HG02852 (cell line): ENCODE data around the gene SNAPC3.
A peak's percentile ranks its signal among the peaks of the same experiment; 100 is the strongest.

Experiments
- ATAC-seq: cut with Tn5 transposase; IDR thresholded peaks from one replicate; pipeline ENCODE4 v1.9.1; 2021; ENCODE audit warnings: mild to moderate bottlenecking, moderate library complexity; ENCODE audit not compliant: unreplicated experiment

The SNAPC3 gene

DNA sequence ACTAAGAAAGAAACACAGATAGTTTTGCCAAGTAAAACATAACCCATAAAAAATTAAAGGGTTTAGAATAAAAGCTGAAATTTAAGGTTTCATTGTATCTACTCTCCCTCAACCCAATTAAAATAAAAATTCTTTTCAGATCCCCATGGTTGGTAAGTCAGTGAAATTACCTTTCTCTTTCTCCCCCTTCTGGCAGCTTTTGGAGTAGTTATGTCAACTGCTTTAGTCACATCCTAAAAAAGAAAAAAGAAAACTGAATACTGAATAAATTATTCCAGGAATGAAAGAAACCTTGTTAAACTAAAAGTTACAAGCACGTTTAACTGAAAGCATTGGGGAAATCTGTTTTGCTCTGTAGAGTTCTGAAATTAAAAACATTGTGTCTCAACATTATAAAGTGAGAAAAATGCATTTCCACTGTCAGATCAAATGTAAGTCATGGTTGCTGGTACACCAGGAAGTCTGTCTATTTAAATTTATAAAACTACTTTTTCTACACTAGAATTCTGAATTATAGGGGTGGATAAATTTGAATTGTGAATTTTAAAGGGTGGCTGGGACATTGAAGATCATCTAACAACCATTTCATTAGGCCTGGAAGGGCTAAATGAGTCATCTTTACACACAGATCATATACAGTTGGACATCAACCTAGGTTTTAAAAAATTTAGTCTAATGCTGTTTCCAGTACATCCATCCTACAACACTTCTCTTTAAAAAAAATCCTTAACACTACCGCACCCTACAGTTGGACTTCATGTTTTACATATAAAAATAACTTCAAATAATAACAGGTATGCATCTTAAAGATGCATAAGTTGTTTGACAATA is 63.4 kb downstream of the SNAPC3 start:
- ATAC-seq, result no peak

DNA sequence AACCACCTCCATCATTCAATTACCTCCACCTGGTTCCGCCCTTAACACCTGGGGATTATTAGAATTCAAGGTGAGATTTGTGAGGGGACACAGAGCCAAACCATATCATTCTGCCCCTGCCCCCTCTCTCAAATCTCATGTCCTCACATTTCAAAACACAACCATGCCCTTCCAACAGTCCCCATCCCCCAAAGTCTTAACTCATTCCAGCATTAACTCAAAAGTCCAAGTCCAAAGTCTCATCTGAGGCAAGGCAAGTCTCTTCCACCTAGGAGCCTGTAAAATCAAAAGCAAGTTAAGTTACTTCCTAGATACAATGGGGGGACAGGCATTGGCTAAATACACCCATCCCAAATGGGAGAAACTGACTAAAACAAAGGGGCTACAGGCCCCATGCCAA is 69.3 kb downstream of the SNAPC3 start:
- ATAC-seq, result no peak

DNA sequence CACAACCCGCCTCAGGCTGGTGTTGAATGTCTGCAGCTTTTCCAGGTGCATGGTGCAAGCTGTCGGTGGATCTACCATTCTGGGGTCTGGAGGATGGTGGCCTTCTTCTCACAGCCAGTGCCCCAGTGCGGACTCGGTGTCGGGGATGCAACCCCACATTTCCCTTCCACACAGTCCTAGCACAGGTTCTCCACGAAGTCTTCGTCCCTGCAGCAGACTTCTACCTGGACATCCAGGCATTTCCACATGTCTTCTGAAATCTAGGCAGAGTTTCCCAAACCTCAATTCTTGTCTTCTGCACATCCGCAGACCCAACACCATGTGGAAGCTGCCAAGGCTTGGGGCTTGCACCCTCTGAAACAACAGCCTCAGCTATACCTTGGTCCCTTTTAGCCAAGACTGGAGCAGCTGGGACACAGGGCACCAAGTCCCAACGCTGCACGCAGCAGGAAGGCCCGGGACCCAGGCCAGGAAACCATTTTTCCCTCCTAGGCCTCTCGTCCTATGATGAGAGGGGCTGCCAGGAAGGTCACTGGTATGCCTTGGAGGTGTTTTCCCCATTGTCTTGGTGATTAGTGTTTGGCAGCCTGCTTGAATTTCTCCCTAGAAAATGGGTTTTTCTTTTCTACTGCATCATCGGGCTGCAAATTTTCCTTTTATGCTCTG is 69.9 kb downstream of the SNAPC3 start:
- no peak for ATAC-seq

DNA sequence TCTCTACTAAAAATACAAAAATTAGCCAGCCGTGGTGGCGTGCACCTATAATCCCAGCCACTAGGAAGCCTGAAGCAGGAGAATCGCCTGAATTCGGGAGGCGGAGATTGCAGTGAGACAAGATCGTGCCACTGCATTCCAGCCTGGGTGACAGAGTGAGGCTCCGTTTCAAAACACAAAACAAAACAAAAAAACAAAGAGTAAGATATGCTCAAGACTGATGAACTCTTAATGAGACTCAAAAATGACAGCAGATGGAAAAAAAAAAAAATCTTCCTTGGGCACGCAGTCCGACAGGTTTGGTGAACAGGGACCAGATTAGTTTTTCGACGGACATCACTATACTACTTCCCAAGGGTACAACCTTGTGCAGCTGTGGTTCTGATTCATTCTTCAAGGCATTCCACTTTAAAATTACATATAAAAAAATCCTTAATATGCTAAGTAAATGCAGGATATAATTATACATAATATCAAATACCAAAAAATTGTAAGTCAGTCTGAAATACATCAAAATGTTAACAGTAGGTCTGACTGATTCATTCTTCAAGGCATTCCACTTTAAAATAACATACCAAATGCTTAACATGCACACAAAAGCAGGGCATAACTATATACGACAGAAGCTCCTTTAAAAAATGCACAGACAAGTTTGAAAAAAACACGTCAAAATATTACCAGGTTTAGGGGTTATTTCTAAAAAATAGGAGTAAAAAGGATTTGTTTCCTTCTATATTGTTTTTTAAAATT is 75.7 kb downstream of the SNAPC3 start:
- no peak for ATAC-seq

DNA sequence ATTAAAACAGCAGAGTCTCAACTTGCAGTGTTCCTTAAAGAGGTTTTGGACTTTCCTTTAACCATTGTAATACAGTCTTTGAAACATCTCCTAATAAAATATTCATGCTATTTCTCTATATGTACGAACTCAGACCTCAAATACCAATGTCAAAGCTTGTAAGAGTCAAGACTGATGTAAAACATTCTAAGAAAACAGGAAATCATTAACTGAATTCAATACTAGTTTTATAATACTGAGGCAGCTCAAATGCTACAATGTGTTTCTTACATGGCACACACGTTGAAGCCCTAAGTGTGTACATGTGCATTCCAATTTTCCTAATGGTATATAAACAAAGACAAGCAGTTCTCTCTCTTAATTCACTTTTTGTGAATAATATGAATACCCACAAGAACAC is 76.5 kb downstream of the SNAPC3 start:
- no peak for ATAC-seq

DNA sequence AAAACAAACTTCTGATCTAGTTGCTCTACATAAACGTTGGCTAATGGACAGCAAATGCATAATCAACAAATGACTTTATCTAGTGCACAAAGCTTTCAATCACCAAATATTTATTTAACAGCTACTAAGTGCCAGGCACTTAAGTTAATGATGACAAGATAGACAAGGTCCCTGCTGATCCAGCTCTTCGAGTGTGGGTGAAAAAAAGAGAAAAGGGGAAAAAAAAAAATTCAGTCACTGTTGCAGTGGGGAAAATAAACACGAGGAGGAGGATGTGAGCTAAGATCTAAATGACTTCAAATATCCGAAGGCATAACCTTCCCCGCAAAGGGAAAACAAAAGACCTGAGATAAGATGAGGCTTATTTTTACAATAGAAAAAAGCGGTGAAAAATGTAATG is 78.5 kb downstream of the SNAPC3 start:
- no peak for ATAC-seq

DNA sequence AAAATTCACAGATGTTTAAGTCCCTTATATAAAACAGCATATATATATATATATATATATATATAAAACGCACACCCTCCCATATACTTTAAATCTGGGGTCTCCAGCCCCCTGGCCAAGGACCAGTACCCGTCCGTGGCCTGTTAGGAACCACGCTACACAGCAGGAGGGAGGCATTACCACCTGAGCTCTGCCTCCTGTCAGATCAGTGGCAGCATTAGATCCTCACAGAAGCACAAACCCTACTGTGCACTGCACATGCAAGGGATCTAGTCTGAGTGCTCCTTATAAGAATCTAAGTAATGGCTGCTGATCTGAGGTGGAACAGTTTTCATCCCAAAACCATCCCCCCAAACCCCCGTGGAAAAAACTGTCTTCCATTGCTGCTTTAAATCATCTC is 79.1 kb downstream of the SNAPC3 start:
- no peak for ATAC-seq

DNA sequence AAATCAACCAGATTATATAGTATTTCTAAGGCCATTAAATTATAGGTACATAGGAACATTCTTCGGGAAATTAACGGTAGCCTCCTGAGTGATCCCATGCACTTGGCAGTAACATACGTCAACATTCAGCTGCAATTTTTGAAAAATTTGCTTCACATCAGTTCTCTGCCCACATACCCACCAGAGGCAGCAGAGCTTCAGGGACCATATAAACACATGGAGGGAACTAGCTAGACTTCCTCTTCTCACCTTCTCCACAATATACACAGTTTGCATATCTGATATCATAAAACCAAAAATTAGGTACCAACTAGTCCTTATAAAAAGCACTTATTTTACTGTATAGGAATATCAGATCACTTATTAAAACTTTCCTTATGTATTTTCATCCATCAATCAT is 83.2 kb downstream of the SNAPC3 start:
- no peak for ATAC-seq

DNA sequence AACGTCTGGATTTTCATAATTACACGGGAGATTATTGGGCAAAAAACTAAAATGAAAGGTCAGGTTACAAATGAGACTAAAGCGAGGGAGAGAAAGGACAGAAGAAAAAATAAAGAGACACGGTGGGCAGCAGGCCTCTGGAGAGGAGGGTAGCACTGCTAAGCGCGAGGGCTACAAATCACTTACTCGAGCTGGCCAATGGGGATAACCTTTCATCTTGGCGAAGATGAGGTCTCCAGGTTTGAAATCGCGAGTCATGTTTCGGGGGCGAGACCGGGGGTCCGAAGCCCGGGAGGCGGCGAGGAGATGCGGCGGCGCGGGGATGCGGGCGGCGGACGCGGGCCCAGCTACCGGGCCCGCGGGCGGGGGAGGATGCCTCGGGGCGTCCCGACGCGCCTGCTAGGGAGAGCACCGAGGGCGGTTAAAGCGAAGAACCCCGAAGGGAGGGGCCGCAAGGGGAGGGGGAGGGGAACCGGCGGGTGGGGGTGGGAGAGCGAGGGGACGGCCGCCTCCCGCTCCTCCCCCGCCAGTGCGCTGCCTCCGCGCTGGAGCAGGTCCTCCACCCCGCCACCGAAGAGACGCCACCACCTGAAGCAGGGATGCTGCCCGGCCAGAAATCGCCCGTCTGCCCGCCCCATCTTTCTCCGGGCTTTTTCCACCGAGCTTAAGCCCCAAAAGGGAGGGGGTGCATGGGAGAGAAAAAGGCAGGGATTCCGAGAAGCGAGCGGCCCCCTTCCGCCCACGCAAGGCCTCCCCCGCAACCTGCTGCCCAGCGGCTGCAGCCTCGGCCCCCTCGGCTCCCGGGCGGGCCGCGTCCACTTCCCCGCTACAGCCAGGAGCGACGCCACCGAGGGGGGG is 87.5 kb downstream of the SNAPC3 start:
- ATAC-seq, result peak; percentile 40

DNA sequence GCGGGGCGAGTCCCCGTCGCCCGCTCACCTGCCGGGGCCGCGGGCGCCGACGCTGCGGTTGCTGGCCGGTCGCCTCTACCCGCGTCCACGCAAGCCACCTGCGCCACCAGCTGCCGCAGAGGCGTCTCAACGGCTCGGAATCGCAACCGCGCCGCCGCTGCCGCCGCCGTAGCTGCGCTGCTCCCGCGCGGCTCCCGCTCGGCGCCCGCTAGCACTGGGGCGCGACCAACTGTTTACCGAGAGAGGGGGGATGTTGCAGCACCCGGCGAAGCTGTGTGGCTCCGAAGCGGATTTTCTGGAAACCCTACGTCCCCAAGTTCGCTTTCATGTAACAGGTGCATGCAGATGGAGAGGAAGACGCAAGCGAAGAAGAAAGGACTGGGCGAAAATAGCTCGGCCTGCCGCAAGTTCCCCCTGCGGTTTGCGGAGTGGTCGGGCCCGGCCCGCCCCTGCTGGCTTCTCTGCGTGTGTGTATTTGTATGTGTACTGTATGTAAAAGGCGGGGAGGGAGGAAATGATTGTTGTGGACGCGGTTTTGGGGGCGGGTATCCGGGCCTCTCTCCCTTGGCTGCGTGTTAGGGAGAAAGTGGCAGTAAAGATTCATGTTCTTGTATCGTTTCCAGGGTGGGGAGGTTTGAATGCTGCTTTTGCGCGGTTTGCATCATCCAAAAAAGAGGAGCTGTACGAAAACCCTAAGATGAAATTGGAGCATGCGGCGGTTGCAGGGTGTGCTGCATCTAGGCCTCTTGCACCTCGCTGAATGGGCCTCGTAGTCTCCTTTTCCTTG is 88.3 kb downstream of the SNAPC3 start, which contains the start of gene PSIP1:
Gene PSIP1, minus strand, starts transcription at position 182 of the 787 bp plus-strand sequence. CDS start 782 bp downstream, outside the sequence.
- ATAC-seq, result peak; percentile 75
